Hepatocyte (in vitro differentiated cells): ENCODE data around the gene XDH. TPM values are rescaled to one million over a fixed set of nuclear protein-coding genes. Genes with fewer than 3 reads are reported as not detected.
A peak's percentile ranks its signal among the peaks of the same experiment; 100 is the strongest.

Experiments
- DNase-seq: peaks from one replicate; pipeline ENCODE4 v3.0.0-alpha.2; 2016; ENCODE audit warnings: low spot score
- H2AFZ ChIP-seq: fragments of 200-600 bp; sonication (generic); 2 replicates; pipeline ENCODE4 v1.6.0; 2016; ENCODE audit warnings: antibody characterized with exemption, mild to moderate bottlenecking
- H3K27ac ChIP-seq: fragments of 200-600 bp; sonication (generic); 2 replicates; pipeline ENCODE4 v1.5.1; 2016; ENCODE audit warnings: mild to moderate bottlenecking
- H3K27me3 ChIP-seq: fragments of 200-600 bp; sonication (generic); 2 replicates; pipeline ENCODE4 v1.6.1; 2016
- H3K36me3 ChIP-seq: fragments of 200-600 bp; sonication (generic); replicated peaks from 2 replicates; pipeline ENCODE4 v1.5.1; 2016; ENCODE audit warnings: low read depth; ENCODE audit not compliant: insufficient read depth
- H3K4me1 ChIP-seq: fragments of 200-600 bp; sonication (generic); 2 replicates; pipeline ENCODE4 v1.5.1; 2016; ENCODE audit warnings: mild to moderate bottlenecking, moderate library complexity; ENCODE audit not compliant: insufficient read depth
- H3K4me2 ChIP-seq: fragments of 200-600 bp; sonication (generic); 2 replicates; pipeline ENCODE4 v1.6.0; 2016
- H3K4me3 ChIP-seq: fragments of 200-600 bp; sonication (generic); 2 replicates; pipeline ENCODE4 v1.5.1; 2016; ENCODE audit warnings: mild to moderate bottlenecking
- H3K79me2 ChIP-seq: fragments of 200-600 bp; sonication (generic); 2 replicates; pipeline ENCODE4 v1.6.0; 2017; ENCODE audit warnings: mild to moderate bottlenecking
- H3K9me2 ChIP-seq: fragments of 200-600 bp; sonication (generic); replicated peaks from 2 replicates; pipeline ENCODE4 v1.6.0; 2017; ENCODE audit warnings: mild to moderate bottlenecking; ENCODE audit not compliant: insufficient read depth
- H3K9me3 ChIP-seq: fragments of 200-600 bp; sonication (generic); 2 replicates; pipeline ENCODE4 v1.5.1; 2016; ENCODE audit warnings: low read depth, mild to moderate bottlenecking
- H4K20me1 ChIP-seq: fragments of 200-600 bp; sonication (generic); 2 replicates; pipeline ENCODE4 v1.6.0; 2016; ENCODE audit warnings: mild to moderate bottlenecking; ENCODE audit not compliant: insufficient read depth, poor library complexity, severe bottlenecking
- EZH2 ChIP-seq: fragments of 200-600 bp; sonication (generic); IDR thresholded peaks from 2 replicates; pipeline ENCODE4 v1.6.1; 2016; ENCODE audit warnings: antibody characterized with exemption, mild to moderate bottlenecking, borderline replicate concordance
- EZH2phosphoT487 ChIP-seq: fragments of 200-600 bp; sonication (generic); IDR thresholded peaks from one replicate; pipeline ENCODE4 v1.6.1; 2018; ENCODE audit warnings: antibody characterized with exemption, mild to moderate bottlenecking, low read depth, moderate library complexity; ENCODE audit not compliant: unreplicated experiment, severe bottlenecking
- WGBS: methylation state at CpG from one replicate; pipeline ENCODE4 v1.1.6; 2016; ENCODE audit warnings: low lambda C conversion rate; ENCODE audit errors: missing lambda C conversion rate; 5-methylcytosine and 5-hydroxymethylcytosine counted together
- polyA plus RNA-seq: library from polyadenylated mRNA; unstranded; fragments of >200 nt; fragmentation: Nextera tagmentation; extraction: Ambion mirVana; gene quantifications from 2 replicates; pipeline ENCODE4 v1.2.1, GENCODE V29; 2016
- total RNA-seq: library from RNA; depleted of rRNA; stranded (reverse); fragments of >200 nt; gene quantifications from 2 replicates; pipeline ENCODE4 v1.2.3, GENCODE V29; 2014
- TF ChIP-seq, protein P1 (sequence below): fragments of 200-600 bp; sonication (generic); IDR thresholded peaks from 2 replicates; pipeline ENCODE4 v1.5.1; 2016; ENCODE audit warnings: antibody characterized with exemption, mild to moderate bottlenecking; ENCODE audit not compliant: poor library complexity

XDH gene
- total and polyA plus RNA-seq, 2 experiments from 2014 or later = 1.6 to 6.7 TPM

DNA sequence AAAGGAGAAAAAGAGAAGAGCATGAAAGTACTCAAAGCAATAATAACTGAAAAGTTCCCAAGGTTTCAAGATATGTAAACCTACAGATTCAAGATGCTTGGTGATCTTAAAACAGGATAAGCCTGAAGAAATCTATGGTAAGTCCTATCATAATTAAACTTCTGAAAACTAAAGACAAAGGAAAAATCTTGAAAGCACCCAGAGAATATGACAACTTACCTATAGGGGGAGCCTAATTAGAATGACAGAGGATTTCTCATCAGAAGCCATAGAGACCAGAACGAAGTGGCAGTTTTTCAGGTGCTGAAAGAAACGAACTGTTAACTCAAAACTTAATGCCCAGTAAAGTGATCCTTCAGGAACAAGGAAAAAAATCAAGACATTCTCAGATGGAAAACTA is 59.7 kb downstream of the XDH start:
- no peak overlapping the region for H2AFZ ChIP-seq

DNA sequence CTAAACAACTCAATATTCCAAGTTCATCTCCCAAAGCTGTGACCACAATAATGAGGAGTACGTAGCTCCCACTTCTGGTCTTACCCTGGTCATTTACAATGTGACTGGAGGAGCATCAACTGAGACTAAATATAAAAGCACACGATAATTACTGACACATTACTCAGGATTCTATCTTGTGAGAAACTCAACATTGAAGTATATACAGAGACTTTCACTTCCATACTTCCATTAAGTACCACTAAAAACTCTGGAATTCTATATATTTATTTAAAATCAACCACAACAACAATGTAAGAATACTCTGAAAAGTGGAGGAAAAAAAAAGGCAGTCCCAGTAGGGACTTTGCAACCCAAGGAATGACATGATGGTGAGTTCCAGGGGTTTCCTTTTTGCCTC is 61.4 kb downstream of the XDH start:
- WGBS = 87% methylated on average over 2 of the region's 2 CpGs
- no peaks in the 10 kb centered on the region for H3K9me2 ChIP-seq
- H3K79me2 ChIP-seq = no peaks in the 10 kb centered on the region
- H3K36me3 ChIP-seq = no peaks in the 10 kb centered on the region
- H3K9me3 ChIP-seq = no peaks in the 10 kb centered on the region
- no peak overlapping the region for H3K27ac ChIP-seq
- H3K4me1 ChIP-seq = no peaks in the 10 kb centered on the region
- DNase-seq = no peak
- H3K4me2 ChIP-seq = no peak overlapping the region
- no peaks in the 10 kb centered on the region for H3K27me3 ChIP-seq
- TF ChIP-seq EZH2phosphoT487 (no peak), EZH2 (no peak)
- TF ChIP-seq, protein P1, sequence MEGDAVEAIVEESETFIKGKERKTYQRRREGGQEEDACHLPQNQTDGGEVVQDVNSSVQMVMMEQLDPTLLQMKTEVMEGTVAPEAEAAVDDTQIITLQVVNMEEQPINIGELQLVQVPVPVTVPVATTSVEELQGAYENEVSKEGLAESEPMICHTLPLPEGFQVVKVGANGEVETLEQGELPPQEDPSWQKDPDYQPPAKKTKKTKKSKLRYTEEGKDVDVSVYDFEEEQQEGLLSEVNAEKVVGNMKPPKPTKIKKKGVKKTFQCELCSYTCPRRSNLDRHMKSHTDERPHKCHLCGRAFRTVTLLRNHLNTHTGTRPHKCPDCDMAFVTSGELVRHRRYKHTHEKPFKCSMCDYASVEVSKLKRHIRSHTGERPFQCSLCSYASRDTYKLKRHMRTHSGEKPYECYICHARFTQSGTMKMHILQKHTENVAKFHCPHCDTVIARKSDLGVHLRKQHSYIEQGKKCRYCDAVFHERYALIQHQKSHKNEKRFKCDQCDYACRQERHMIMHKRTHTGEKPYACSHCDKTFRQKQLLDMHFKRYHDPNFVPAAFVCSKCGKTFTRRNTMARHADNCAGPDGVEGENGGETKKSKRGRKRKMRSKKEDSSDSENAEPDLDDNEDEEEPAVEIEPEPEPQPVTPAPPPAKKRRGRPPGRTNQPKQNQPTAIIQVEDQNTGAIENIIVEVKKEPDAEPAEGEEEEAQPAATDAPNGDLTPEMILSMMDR = no peak
- H4K20me1 ChIP-seq = no peaks in the 10 kb centered on the region
- H3K4me3 ChIP-seq = no peak overlapping the region
- H2AFZ ChIP-seq = no peak overlapping the region

More for the DNA sequence above, 59.7 kb downstream of the XDH start:
- 43% methylated on average over 2 of the region's 2 CpGs for WGBS
- no peaks in the 10 kb centered on the region for H4K20me1 ChIP-seq
- H3K4me3 ChIP-seq = no peak overlapping the region
- no peaks in the 10 kb centered on the region for H3K36me3 ChIP-seq
- H3K9me2 ChIP-seq = no peaks in the 10 kb centered on the region
- TF ChIP-seq, protein P1 = peak; percentile 37
- no peak for TF ChIP-seq EZH2
- no peak for TF ChIP-seq EZH2phosphoT487
- no peaks in the 10 kb centered on the region for H3K4me1 ChIP-seq
- no peak for DNase-seq
- H3K9me3 ChIP-seq = no peaks in the 10 kb centered on the region
- no peaks in the 10 kb centered on the region for H3K27me3 ChIP-seq
- H3K79me2 ChIP-seq = no peaks in the 10 kb centered on the region
- H3K4me2 ChIP-seq = no peak overlapping the region
- no peak overlapping the region for H3K27ac ChIP-seq

DNA sequence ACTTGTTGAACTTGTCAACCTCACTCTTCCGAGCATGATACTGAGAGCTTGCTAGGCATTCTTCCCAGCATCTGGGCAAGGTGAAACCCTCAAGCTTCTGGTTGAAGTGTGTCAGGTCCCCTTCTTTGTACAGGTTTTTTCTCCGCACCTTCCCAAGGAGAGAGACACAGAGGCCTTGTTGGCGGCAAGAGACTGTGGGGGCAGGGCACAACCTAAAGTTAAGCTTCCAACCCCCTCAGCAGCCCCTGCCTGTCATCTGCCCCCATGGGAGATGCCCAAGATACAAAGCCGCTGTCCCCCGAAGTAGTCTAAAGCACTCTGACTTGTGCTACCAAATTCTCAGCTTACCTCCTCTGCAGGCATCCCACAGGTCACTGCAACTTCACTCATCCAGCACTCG is 64.9 kb downstream of the XDH start:
- Histone ChIP-seq H4K20me1 (no peaks in the 10 kb centered on the region), H3K36me3 (no peaks in the 10 kb centered on the region), H3K27me3 (no peaks in the 10 kb centered on the region), H3K4me1 (no peaks in the 10 kb centered on the region), H3K4me3 (no peak overlapping the region), H3K4me2 (no peak overlapping the region), H3K9me2 (no peaks in the 10 kb centered on the region), H3K79me2 (no peaks in the 10 kb centered on the region), H3K27ac (no peak overlapping the region), H3K9me3 (no peaks in the 10 kb centered on the region), H2AFZ (no peak overlapping the region)
- WGBS = 95% methylated on average over 6 of the region's 6 CpGs
- TF ChIP-seq, protein P1 = no peak
- TF ChIP-seq EZH2phosphoT487 = no peak
- TF ChIP-seq EZH2 = no peak
- DNase-seq = no peak

DNA sequence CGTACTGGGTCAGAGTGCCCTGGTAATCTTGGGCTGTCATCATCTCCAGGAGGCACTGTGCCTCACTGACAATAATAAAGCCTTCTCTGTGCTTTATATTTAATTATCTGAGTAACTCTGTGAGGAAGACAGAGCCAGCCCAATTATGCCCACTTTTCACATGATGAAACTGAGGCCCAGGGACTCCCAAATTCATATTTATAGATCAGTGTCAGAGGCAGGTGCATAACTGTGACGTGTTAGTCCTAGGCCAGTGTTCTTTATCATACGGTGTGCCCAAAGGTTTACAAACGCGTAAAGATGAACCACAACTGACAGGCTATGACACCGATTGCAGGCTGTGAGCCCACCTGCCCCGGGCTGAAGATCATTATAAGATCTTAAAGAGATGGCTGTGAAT is 65.4 kb downstream of the XDH start:
- Histone ChIP-seq H3K27ac (no peak overlapping the region), H3K4me2 (no peak overlapping the region), H3K36me3 (no peaks in the 10 kb centered on the region), H3K9me3 (no peaks in the 10 kb centered on the region), H3K4me3 (no peak overlapping the region), H2AFZ (no peak overlapping the region), H3K27me3 (no peaks in the 10 kb centered on the region), H3K4me1 (no peaks in the 10 kb centered on the region), H4K20me1 (no peaks in the 10 kb centered on the region), H3K79me2 (no peaks in the 10 kb centered on the region), H3K9me2 (no peaks in the 10 kb centered on the region)
- WGBS = 96% methylated on average over 7 of the region's 7 CpGs
- TF ChIP-seq, protein P1 = no peak
- TF ChIP-seq EZH2 (no peak), EZH2phosphoT487 (no peak)
- no peak for DNase-seq
